OCI-LY1 (cell line): Measurements from ENCODE around the gene RCAN2.

Source experiments
- H2AFZ ChIP-seq: fragments of 200-600 bp; sonication (generic), shearing (Covaris generic); 2 replicates; pipeline ENCODE4 v1.6.0; 2014; ENCODE audit warnings: antibody characterized with exemption, mild to moderate bottlenecking, low read length
- H3F3A ChIP-seq: fragments of 200-600 bp; sonication (generic), shearing (Covaris generic); 2 replicates; pipeline ENCODE4 v1.6.0; 2014; ENCODE audit warnings: mild to moderate bottlenecking, antibody characterized with exemption, low read length, moderate library complexity; ENCODE audit not compliant: insufficient read depth
- H3K27ac ChIP-seq: fragments of 200-600 bp; sonication (generic); 2 replicates; pipeline ENCODE4 v1.5.1; 2014; ENCODE audit warnings: low read length, mixed run types, mild to moderate bottlenecking, low read depth; ENCODE audit not compliant: poor library complexity, severe bottlenecking
- H3K27me3 ChIP-seq: fragments of 200-600 bp; sonication (generic); 2 replicates; pipeline ENCODE4 v1.6.0; 2014; ENCODE audit warnings: antibody characterized with exemption, mild to moderate bottlenecking, low read length, moderate library complexity; ENCODE audit not compliant: insufficient read depth
- H3K36me3 ChIP-seq: fragments of 200-600 bp; sonication (generic); 2 replicates; pipeline ENCODE4 v1.6.1; 2014; ENCODE audit warnings: mild to moderate bottlenecking, antibody characterized with exemption, low read length, moderate library complexity, mixed read lengths; ENCODE audit not compliant: insufficient read depth
- H3K4me1 ChIP-seq: fragments of 200-600 bp; sonication (generic); 2 replicates; pipeline ENCODE4 v1.5.1; 2014; ENCODE audit warnings: mild to moderate bottlenecking, low read length, moderate library complexity; ENCODE audit not compliant: insufficient read depth, severe bottlenecking
- H3K4me2 ChIP-seq: fragments of 200-600 bp; sonication (generic), shearing (Covaris generic); 2 replicates; pipeline ENCODE4 v1.6.1; 2014; ENCODE audit warnings: low read length
- H3K4me3 ChIP-seq: fragments of 200-600 bp; sonication (generic); 2 replicates; pipeline ENCODE4 v1.5.1; 2014; ENCODE audit warnings: low read length, low read depth, mild to moderate bottlenecking, mixed read lengths; ENCODE audit not compliant: poor library complexity, severe bottlenecking
- H3K79me2 ChIP-seq: fragments of 200-600 bp; shearing (Covaris generic); 2 replicates; pipeline ENCODE4 v1.6.1; 2016; ENCODE audit warnings: mixed run types, low read length, mixed read lengths; ENCODE audit not compliant: insufficient read depth
- H3K9ac ChIP-seq: fragments of 200-600 bp; sonication (generic), shearing (Covaris generic); 2 replicates; pipeline ENCODE4 v1.6.1; 2014; ENCODE audit warnings: mild to moderate bottlenecking, low read length, mixed read lengths
- H3K9me2 ChIP-seq: fragments of 200-600 bp; sonication (generic), shearing (Covaris generic); 2 replicates; pipeline ENCODE4 v1.6.1; 2014; ENCODE audit warnings: low read depth, mild to moderate bottlenecking, low read length, mixed read lengths
- H3K9me3 ChIP-seq: fragments of 200-600 bp; shearing (Covaris generic); 2 replicates; pipeline ENCODE4 v1.6.1; 2014; ENCODE audit warnings: low read length, mixed read lengths
- H4K20me1 ChIP-seq: fragments of 200-600 bp; sonication (generic), shearing (Covaris generic); 2 replicates; pipeline ENCODE4 v1.6.0; 2016; ENCODE audit warnings: mild to moderate bottlenecking, low read length; ENCODE audit not compliant: insufficient read depth
- EZH2 ChIP-seq: fragments of 200-600 bp; sonication (generic), shearing (Covaris generic); IDR thresholded peaks from 2 replicates; pipeline ENCODE4 v1.8.0; 2017; ENCODE audit warnings: borderline replicate concordance, mixed run types, mild to moderate bottlenecking, antibody characterized with exemption, low read length, moderate library complexity, mixed read lengths
- TF ChIP-seq, protein P1 (sequence below): fragments of 200-600 bp; sonication (generic), shearing (Covaris generic); IDR thresholded peaks from 2 replicates; pipeline ENCODE4 v1.5.1; 2017; ENCODE audit warnings: mild to moderate bottlenecking, antibody characterized with exemption, low read length, moderate library complexity, mixed read lengths

RCAN2 gene

DNA sequence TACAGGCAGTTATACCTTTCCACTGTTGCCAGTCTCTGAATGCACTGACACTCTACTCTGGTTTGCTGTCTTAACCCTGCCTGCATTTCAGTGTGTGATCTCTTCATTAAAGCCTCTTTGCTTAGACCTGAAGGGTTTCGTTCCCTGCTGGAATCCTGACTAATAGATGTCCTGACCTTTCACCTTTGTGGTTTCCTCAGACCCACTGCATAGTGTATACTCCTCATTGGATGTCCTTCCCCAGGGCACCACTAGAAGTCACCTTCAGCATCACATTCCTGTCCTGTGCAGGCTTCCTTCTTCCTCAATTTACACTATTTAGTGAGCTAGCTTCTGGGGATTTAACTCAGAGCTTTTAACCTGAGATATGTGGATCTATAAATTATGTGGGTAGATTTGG is 120.6 kb downstream of the RCAN2 start:
- no peaks in the 10 kb centered on the region for H3K36me3 ChIP-seq
- TF ChIP-seq EZH2 = no peak
- TF ChIP-seq, protein P1, sequence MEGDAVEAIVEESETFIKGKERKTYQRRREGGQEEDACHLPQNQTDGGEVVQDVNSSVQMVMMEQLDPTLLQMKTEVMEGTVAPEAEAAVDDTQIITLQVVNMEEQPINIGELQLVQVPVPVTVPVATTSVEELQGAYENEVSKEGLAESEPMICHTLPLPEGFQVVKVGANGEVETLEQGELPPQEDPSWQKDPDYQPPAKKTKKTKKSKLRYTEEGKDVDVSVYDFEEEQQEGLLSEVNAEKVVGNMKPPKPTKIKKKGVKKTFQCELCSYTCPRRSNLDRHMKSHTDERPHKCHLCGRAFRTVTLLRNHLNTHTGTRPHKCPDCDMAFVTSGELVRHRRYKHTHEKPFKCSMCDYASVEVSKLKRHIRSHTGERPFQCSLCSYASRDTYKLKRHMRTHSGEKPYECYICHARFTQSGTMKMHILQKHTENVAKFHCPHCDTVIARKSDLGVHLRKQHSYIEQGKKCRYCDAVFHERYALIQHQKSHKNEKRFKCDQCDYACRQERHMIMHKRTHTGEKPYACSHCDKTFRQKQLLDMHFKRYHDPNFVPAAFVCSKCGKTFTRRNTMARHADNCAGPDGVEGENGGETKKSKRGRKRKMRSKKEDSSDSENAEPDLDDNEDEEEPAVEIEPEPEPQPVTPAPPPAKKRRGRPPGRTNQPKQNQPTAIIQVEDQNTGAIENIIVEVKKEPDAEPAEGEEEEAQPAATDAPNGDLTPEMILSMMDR = no peak

DNA sequence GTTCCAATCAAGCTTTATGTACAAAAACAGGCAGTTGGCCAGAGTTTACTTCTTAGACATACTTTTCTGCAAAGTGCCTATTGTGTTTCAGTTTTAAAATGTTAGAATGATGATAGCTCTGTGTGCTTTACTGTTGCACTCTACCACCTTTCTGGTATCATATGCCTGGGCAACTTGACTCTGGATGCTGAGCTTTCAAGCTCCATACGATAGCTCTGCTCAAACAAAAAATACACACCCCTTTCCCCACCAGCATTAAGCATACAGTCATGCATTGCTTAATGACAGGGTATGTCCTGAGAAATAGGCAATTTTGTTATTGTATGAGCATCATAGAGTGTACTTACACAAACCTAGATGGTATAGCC is 123.1 kb downstream of the RCAN2 start:
- H3K27ac ChIP-seq = no peak overlapping the region
- no peaks in the 10 kb centered on the region for H3F3A ChIP-seq
- H3K79me2 ChIP-seq = no peaks in the 10 kb centered on the region
- no peaks in the 10 kb centered on the region for H3K9me2 ChIP-seq
- no peak overlapping the region for H3K9ac ChIP-seq
- no peaks in the 10 kb centered on the region for H3K9me3 ChIP-seq
- no peaks in the 10 kb centered on the region for H3K4me1 ChIP-seq
- no peaks in the 10 kb centered on the region for H4K20me1 ChIP-seq
- no peak overlapping the region for H3K4me2 ChIP-seq
- TF ChIP-seq EZH2 = no peak
- TF ChIP-seq, protein P1 = no peak
- no peak overlapping the region for H3K4me3 ChIP-seq
- H3K36me3 ChIP-seq = no peaks in the 10 kb centered on the region
- H3K27me3 ChIP-seq = 0 out of 2 replicates have a peak, but pooled peaks cover 4% of the 10 kb centered on the region
- H2AFZ ChIP-seq = no peak overlapping the region

More for the DNA sequence above, 120.6 kb downstream of the RCAN2 start:
- no peaks in the 10 kb centered on the region for H3K27me3 ChIP-seq
- H3K9me2 ChIP-seq = no peaks in the 10 kb centered on the region
- H2AFZ ChIP-seq = no peak overlapping the region
- H3K27ac ChIP-seq = no peak overlapping the region
- H3F3A ChIP-seq = no peaks in the 10 kb centered on the region
- H3K9ac ChIP-seq = no peak overlapping the region
- no peak overlapping the region for H3K4me3 ChIP-seq
- H3K9me3 ChIP-seq = no peaks in the 10 kb centered on the region
- H3K4me2 ChIP-seq = no peak overlapping the region
- H3K4me1 ChIP-seq = no peaks in the 10 kb centered on the region
- no peaks in the 10 kb centered on the region for H3K79me2 ChIP-seq
- no peaks in the 10 kb centered on the region for H4K20me1 ChIP-seq

DNA sequence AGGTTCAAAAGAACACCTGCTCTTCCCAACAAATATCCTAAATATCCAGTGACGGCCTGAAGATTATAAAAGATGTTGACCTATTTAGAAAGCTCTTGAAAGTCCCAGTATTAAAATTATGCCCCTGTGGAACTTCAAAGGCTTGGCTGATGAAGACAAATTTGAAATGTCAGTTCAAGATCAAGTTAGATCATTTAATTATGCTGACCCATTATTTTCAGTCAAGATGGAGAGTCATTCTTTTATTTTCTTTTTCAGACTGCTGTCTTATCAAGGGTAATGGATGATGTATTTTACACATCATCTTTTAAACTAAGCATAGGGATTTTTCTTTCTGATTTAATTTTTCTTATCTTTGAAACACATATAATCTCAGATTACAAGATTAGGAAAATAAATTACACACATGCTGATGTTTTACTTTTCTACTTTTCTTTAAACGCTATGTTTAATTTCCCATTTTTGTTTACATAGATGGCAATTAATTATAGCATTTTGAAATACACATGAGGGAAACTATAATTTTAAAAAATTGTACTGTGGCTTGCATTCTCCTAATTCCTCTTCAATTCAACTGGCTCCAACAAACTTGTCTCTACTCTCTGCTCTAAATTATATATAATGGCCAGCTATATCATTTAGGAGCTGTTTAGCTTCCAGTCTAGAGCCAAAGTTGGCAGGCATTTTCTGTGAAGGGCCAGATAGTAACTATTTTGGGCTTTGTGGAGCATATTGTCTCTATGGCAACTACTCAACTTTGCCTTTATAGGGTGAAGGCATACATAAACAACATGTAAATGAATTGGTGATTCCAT is 123.7 kb downstream of the RCAN2 start:
- H2AFZ ChIP-seq = no peak overlapping the region
- TF ChIP-seq, protein P1 = no peak
- no peak for TF ChIP-seq EZH2

More for the DNA sequence above, 123.7 kb downstream of the RCAN2 start:
- H3K9me3 ChIP-seq = no peaks in the 10 kb centered on the region
- no peaks in the 10 kb centered on the region for H3F3A ChIP-seq
- no peak overlapping the region for H3K9ac ChIP-seq
- no peak overlapping the region for H3K4me2 ChIP-seq
- H3K27ac ChIP-seq = no peak overlapping the region
- H3K79me2 ChIP-seq = no peaks in the 10 kb centered on the region
- H3K36me3 ChIP-seq = no peaks in the 10 kb centered on the region
- H3K9me2 ChIP-seq = no peaks in the 10 kb centered on the region
- 0 out of 2 replicates have a peak, but pooled peaks cover 4% of the 10 kb centered on the region for H3K27me3 ChIP-seq
- H4K20me1 ChIP-seq = no peaks in the 10 kb centered on the region
- H3K4me1 ChIP-seq = no peaks in the 10 kb centered on the region
- no peak overlapping the region for H3K4me3 ChIP-seq
